ENCODE measurements around the gene GPRIN3. TPM values are rescaled to one million over a fixed set of nuclear protein-coding genes. Genes with fewer than 3 reads are reported as not detected.

GPRIN3 gene
- total RNA-seq, 1 experiment from 2014 or later: 0.39 TPM

- TF ChIP-seq, protein P1, sequence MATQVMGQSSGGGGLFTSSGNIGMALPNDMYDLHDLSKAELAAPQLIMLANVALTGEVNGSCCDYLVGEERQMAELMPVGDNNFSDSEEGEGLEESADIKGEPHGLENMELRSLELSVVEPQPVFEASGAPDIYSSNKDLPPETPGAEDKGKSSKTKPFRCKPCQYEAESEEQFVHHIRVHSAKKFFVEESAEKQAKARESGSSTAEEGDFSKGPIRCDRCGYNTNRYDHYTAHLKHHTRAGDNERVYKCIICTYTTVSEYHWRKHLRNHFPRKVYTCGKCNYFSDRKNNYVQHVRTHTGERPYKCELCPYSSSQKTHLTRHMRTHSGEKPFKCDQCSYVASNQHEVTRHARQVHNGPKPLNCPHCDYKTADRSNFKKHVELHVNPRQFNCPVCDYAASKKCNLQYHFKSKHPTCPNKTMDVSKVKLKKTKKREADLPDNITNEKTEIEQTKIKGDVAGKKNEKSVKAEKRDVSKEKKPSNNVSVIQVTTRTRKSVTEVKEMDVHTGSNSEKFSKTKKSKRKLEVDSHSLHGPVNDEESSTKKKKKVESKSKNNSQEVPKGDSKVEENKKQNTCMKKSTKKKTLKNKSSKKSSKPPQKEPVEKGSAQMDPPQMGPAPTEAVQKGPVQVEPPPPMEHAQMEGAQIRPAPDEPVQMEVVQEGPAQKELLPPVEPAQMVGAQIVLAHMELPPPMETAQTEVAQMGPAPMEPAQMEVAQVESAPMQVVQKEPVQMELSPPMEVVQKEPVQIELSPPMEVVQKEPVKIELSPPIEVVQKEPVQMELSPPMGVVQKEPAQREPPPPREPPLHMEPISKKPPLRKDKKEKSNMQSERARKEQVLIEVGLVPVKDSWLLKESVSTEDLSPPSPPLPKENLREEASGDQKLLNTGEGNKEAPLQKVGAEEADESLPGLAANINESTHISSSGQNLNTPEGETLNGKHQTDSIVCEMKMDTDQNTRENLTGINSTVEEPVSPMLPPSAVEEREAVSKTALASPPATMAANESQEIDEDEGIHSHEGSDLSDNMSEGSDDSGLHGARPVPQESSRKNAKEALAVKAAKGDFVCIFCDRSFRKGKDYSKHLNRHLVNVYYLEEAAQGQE (IDR thresholded peaks at IDR 0.05; ENCODE audit: low read depth): no peak
- no peak for TF ChIP-seq YY1 (IDR thresholded peaks at IDR 0.05; ENCODE audit: extremely low read depth, insufficient replicate concordance, low read depth, low read length)
- TF ChIP-seq ELF1 (IDR thresholded peaks at IDR 0.05; ENCODE audit: borderline replicate concordance, low read depth): no peak
- no peak for TF ChIP-seq SIN3A (IDR thresholded peaks at IDR 0.05; ENCODE audit: low read depth)
These were observed 21.7 kb upstream of the GPRIN3 start (continued) for GRCh38 chr4:89329280-89329679.

DNA sequence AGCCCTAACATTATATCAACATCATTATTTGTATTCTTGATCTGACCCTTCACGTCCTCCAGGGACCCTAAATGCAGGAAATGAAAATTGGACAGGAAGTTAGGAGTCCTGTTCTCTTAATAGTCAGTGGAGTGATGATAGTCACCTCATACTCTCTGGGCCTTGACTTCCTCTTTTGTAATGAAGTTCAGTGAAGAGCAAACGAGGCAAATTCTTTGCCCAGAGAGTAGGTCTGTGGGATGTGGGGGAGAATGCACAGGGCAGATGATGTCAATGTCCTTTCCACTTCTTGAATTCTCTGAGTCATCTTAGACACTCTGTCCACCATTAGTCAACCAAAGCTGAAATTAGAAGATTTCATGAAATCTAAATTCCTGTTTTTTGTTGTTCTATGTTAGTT, 17.1 kb upstream of the GPRIN3 start:
- TF ChIP-seq ZNF274 (IDR thresholded peaks at IDR 0.05; ENCODE audit: low read depth, low read length) (no peak), RAD21 (IDR thresholded peaks at IDR 0.05; ENCODE audit: low read depth) (no peak), SRF (IDR thresholded peaks at IDR 0.05; ENCODE audit: low read depth) (no peak), TCF7L2 (IDR thresholded peaks at IDR 0.05; ENCODE audit: borderline replicate concordance, extremely low read depth, insufficient read depth, insufficient read length) (no peak), JUND (IDR thresholded peaks at IDR 0.05) (no peak), EGR1 (IDR thresholded peaks at IDR 0.05; ENCODE audit: low read depth) (no peak), CBX3 (IDR thresholded peaks at IDR 0.05; ENCODE audit: low read depth) (no peak), ZFX (IDR thresholded peaks at IDR 0.05) (no peak), YY1 (IDR thresholded peaks at IDR 0.05; ENCODE audit: extremely low read depth, insufficient replicate concordance, low read depth, low read length) (no peak), ELF1 (IDR thresholded peaks at IDR 0.05; ENCODE audit: borderline replicate concordance, low read depth) (no peak), EZH2 (IDR thresholded peaks at IDR 0.05) (no peak), POLR2AphosphoS5 (IDR thresholded peaks at IDR 0.05; ENCODE audit: low read depth, low read length) (no peak)
- TF ChIP-seq, protein P2, sequence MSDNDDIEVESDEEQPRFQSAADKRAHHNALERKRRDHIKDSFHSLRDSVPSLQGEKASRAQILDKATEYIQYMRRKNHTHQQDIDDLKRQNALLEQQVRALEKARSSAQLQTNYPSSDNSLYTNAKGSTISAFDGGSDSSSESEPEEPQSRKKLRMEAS (IDR thresholded peaks at IDR 0.05): no peak
- H2AFZ ChIP-seq (ENCODE audit: low read depth, low read length, poor library complexity, severe bottlenecking): no peak overlapping the region
- H3K9ac ChIP-seq (ENCODE audit: low read length): no peak overlapping the region
- no TSS peak for BruUV-seq (replicated peaks)
- no peaks in the 10 kb centered on the region for H3K79me2 ChIP-seq (ENCODE audit: insufficient read depth, low read length)
- no peaks in the 10 kb centered on the region for H3K27me3 ChIP-seq (ENCODE audit: insufficient read depth, low read length)
- CTCF ChIA-PET: no interaction called here
- H4K20me1 ChIP-seq (ENCODE audit: insufficient read depth): no peaks in the 10 kb centered on the region
- no peaks in the 10 kb centered on the region for H3K4me1 ChIP-seq (ENCODE audit: control insufficient read depth in 1 of 2, insufficient read depth in 2 of 2, low read length in 2 of 2)
- intact Hi-C loops (cut with micrococcal nuclease): no loop called here
- H3K27ac ChIP-seq (ENCODE audit: low read depth, low read length): no peak overlapping the region
- no peak overlapping the region for H3K4me3 ChIP-seq (replicated peaks in 1 of 2; ENCODE audit: low read depth in 1 of 2, low read length in 2 of 2)
- H3K9me2 ChIP-seq (ENCODE audit: insufficient read depth): no peaks in the 10 kb centered on the region
- ATAC-seq: no peak
- H3K4me2 ChIP-seq (ENCODE audit: low read length): no peak overlapping the region
- POLR2A ChIA-PET: no interaction called here
- H3K9me3 ChIP-seq (ENCODE audit: control insufficient read depth in 1 of 2, insufficient read depth in 1 of 2, low read depth in 1 of 2, low read length in 2 of 2): no peaks in the 10 kb centered on the region
- RAD21 ChIA-PET (ENCODE audit: low non-redundant PET in 1 of 2, low total read pairs in 2 of 2, uncharacterized antibody in 2 of 2, unreplicated experiment in 2 of 2): no interaction called here
- H3K36me3 ChIP-seq (ENCODE audit: control insufficient read depth in 1 of 2, insufficient read depth in 2 of 2, low read length in 2 of 2): no peaks in the 10 kb centered on the region
- DNase-seq (ENCODE audit: low read depth, low spot score): no peak

Data from HCT116 (cell line).